ENCODE data around the gene GSS.
"Not testable (repeated sequence)": the region's sequence is repeated elsewhere in the genome, so short reads cannot be mapped to it uniquely, and the experiment has no call there.

GSS gene

GRCh38 chr20:34896086-34896621 is 59.5 kb downstream of the GSS start:
- DNase-seq, result no peak

- DNase-seq, result no peak
Measured at GRCh38 chr20:34895465-34895864, 60.1 kb downstream of the GSS start.

GRCh38 chr20:34894723-34895122 is 60.9 kb downstream of the GSS start:
- DNase-seq, result no peak

GRCh38 chr20:34892671-34893070 is 62.9 kb downstream of the GSS start:
- no peak for DNase-seq

- peak in 1 of 5 donors; percentile 81 for DNase-seq
Measured at GRCh38 chr20:34891166-34892062, 64.2 kb downstream of the GSS start.

GRCh38 chr20:34888468-34888867 is 67.1 kb downstream of the GSS start:
- no peak for DNase-seq

- no peak for DNase-seq
Measured at GRCh38 chr20:34887023-34887422, 68.6 kb downstream of the GSS start.

- no peak for DNase-seq
Measured at GRCh38 chr20:34886122-34886521, 69.5 kb downstream of the GSS start.

- no peak for DNase-seq
Measured at GRCh38 chr20:34884260-34884659, 71.3 kb downstream of the GSS start.

- no peak for DNase-seq
Measured at GRCh38 chr20:34883809-34884208, 71.8 kb downstream of the GSS start.

- DNase-seq, result no peak
Measured at GRCh38 chr20:34883087-34883688, 72.4 kb downstream of the GSS start.

GRCh38 chr20:34881689-34882088 is 73.9 kb downstream of the GSS start:
- DNase-seq, result no peak

- not testable (repeated sequence) for DNase-seq
Measured at GRCh38 chr20:34880971-34881370, 74.6 kb downstream of the GSS start.

GRCh38 chr20:34880215-34880850 is 75.3 kb downstream of the GSS start:
- DNase-seq, result no peak
